GM21737 (cell line): ENCODE measurements around the gene ZNF274.
A peak's percentile ranks its signal among the peaks of the same experiment; 100 is the strongest.
"Not testable (repeated sequence)": the region's sequence is repeated elsewhere in the genome, so short reads cannot be mapped to it uniquely, and the experiment has no call there.

Experiments used
- ATAC-seq: cut with Tn5 transposase; IDR thresholded peaks from one replicate; pipeline ENCODE4 v1.9.1; 2021; ENCODE audit warnings: mild to moderate bottlenecking, moderate library complexity; ENCODE audit not compliant: unreplicated experiment

ZNF274 gene

GRCh38 chr19:58212336-58213074 is 29.6 kb downstream of the ZNF274 start:
- no peak for ATAC-seq

GRCh38 chr19:58213075-58213369 is 30.2 kb downstream of the ZNF274 start:
- ATAC-seq = no peak

GRCh38 chr19:58217069-58217481 is 34.2 kb downstream of the ZNF274 start:
- ATAC-seq = no peak

GRCh38 chr19:58217607-58218391 is 34.9 kb downstream of the ZNF274 start:
- no peak for ATAC-seq

GRCh38 chr19:58218899-58219298 is 36.0 kb downstream of the ZNF274 start:
- no peak for ATAC-seq

- ATAC-seq = no peak
Measured at GRCh38 chr19:58227964-58228584, 45.2 kb downstream of the ZNF274 start.

- peak; percentile 79 for ATAC-seq
Measured at GRCh38 chr19:58228585-58229254, 45.9 kb downstream of the ZNF274 start, which contains the start of gene ZNF544. ZNF544 (plus strand) TSS chr19:58228914; CDS start chr19:58244024, 15,110 bp downstream.

- no peak for ATAC-seq
Measured at GRCh38 chr19:58229255-58229639, 46.4 kb downstream of the ZNF274 start.

- no peak for ATAC-seq
Measured at GRCh38 chr19:58237324-58237723, 54.5 kb downstream of the ZNF274 start.

GRCh38 chr19:58243351-58243750 is 60.5 kb downstream of the ZNF274 start:
- no peak for ATAC-seq

- no peak for ATAC-seq
Measured at GRCh38 chr19:58248886-58249285, 66.0 kb downstream of the ZNF274 start.

GRCh38 chr19:58252102-58252685 is 69.3 kb downstream of the ZNF274 start:
- no peak for ATAC-seq

GRCh38 chr19:58258259-58258658 is 75.4 kb downstream of the ZNF274 start:
- ATAC-seq = not testable (repeated sequence)

GRCh38 chr19:58261600-58261967 is 78.7 kb downstream of the ZNF274 start:
- no peak for ATAC-seq

GRCh38 chr19:58261968-58262921 is 79.4 kb downstream of the ZNF274 start:
- no peak for ATAC-seq

- no peak for ATAC-seq
Measured at GRCh38 chr19:58262922-58263296, 80.0 kb downstream of the ZNF274 start.
